ENCODE data around the gene RALGAPA2.

The RALGAPA2 gene

DNA sequence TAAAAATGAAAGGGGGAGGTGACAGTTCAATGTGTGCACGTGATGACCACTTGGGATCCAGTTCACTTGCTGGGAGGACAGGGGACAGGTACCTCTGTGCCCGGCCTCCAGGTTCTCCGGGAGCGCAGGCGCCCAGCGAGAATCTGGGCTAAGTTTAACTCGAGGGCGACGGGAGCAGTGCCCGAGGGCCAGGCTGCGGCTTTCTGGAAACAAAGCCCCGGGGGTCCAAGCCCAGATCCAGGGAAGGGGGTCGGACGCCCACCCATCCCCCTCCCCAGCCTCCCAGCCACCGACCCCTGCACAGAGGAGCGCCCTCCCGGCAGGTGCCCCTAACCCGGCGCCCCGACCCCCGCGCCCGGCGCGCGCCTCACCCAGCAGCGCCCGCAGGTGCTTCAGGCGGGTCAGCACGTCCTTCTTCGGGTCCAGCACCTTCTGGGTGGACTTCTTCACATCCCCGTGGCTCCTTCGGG, 405 bp downstream of the RALGAPA2 start:
- DNase-seq (ENCODE audit: low read depth in 2 of 2), result no peak
- peak overlapping the region; percentile 79 to 87 for H3K4me3 ChIP-seq (replicated peaks in 1 of 2; ENCODE audit: low read depth in 2 of 2, low read length in 2 of 2)
- TF ChIP-seq CTCF (IDR thresholded peaks at IDR 0.05; ENCODE audit: low read depth, low read length), result no peak

DNA sequence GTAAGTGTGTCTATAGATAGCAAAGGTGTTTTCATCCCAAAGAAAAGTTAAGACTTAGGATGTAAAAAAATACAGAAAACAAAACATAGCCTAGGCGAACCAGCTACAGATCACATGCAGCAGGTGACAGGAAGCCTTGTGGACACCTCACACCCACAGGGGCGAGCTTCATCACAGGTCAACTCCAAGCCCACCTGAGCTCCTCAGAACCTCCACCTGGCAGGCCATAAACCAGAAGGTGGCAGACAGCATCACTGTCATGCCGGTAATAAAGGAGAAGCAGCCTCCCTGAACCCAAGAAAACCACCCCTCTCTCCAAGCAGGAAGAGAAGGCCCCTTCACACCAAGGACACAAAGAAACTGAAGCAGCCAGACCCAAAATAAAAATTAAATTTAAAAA, 1.0 kb downstream of the RALGAPA2 start:
- peak overlapping the region; percentile 79 to 87 for H3K4me3 ChIP-seq (replicated peaks in 1 of 2; ENCODE audit: low read depth in 2 of 2, low read length in 2 of 2)
- TF ChIP-seq CTCF (IDR thresholded peaks at IDR 0.05; ENCODE audit: low read depth, low read length), result no peak
- no peak for DNase-seq (ENCODE audit: low read depth in 2 of 2)

DNA sequence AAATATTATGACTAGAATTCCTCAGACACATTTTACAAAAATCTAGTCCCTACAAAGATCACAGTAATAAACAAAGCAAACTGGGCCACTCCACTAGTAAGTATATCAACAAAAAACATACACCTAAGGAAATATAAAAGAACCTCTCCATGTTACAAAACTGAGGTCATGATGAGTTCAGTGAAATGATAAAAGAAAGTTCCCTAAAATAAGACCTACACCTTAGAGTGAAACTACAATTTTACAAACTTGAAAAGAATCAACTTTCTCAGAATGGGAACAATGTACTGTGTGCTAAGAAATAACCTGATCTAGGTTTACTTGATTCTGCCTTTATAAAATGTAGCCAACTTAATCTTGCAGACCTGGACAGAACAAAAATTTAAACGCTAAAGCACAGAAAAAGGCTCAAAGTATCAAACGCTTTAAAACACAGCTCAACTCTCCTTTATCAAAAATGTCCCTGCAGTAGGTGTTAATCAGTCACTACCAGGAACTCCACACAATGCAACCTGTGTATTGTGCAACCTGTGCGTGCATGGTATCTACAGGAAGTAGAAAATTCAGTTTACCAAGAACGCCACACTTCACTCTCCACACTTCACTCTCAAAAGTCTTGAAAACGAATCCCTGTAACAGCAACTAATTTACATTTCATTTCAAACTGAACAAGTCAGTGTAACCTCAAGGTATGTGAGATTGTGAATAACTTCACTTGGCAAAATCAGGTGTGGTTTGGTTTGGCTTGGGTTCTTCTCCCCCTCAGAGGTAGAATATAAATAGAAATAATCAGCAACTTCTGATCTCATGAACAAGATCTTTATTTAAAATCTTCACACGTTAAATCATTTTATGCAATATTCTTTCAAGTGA, 1.8 kb downstream of the RALGAPA2 start:
- no peak overlapping the region for H3K4me3 ChIP-seq (replicated peaks in 1 of 2; ENCODE audit: low read depth in 2 of 2, low read length in 2 of 2)

GRCh38 chr20:20709887-20710286, 2.6 kb downstream of the RALGAPA2 start:
- TF ChIP-seq CTCF (IDR thresholded peaks at IDR 0.05; ENCODE audit: low read depth, low read length), result no peak
- H3K4me3 ChIP-seq (replicated peaks in 1 of 2; ENCODE audit: low read depth in 2 of 2, low read length in 2 of 2), result no peak overlapping the region

More for the DNA sequence above, 1.8 kb downstream of the RALGAPA2 start:
- DNase-seq (ENCODE audit: low read depth in 2 of 2), result no peak
- TF ChIP-seq CTCF (IDR thresholded peaks at IDR 0.05; ENCODE audit: low read depth, low read length), result no peak

GRCh38 chr20:20706285-20706684, 6.2 kb downstream of the RALGAPA2 start:
- no peak for TF ChIP-seq CTCF (IDR thresholded peaks at IDR 0.05; ENCODE audit: low read depth, low read length)
- no peak overlapping the region for H3K4me3 ChIP-seq (replicated peaks in 1 of 2; ENCODE audit: low read depth in 2 of 2, low read length in 2 of 2)
- no peak for DNase-seq (ENCODE audit: low read depth in 2 of 2)

More at GRCh38 chr20:20709887-20710286, 2.6 kb downstream of the RALGAPA2 start:
- no peak for DNase-seq (ENCODE audit: low read depth in 2 of 2)

DNA sequence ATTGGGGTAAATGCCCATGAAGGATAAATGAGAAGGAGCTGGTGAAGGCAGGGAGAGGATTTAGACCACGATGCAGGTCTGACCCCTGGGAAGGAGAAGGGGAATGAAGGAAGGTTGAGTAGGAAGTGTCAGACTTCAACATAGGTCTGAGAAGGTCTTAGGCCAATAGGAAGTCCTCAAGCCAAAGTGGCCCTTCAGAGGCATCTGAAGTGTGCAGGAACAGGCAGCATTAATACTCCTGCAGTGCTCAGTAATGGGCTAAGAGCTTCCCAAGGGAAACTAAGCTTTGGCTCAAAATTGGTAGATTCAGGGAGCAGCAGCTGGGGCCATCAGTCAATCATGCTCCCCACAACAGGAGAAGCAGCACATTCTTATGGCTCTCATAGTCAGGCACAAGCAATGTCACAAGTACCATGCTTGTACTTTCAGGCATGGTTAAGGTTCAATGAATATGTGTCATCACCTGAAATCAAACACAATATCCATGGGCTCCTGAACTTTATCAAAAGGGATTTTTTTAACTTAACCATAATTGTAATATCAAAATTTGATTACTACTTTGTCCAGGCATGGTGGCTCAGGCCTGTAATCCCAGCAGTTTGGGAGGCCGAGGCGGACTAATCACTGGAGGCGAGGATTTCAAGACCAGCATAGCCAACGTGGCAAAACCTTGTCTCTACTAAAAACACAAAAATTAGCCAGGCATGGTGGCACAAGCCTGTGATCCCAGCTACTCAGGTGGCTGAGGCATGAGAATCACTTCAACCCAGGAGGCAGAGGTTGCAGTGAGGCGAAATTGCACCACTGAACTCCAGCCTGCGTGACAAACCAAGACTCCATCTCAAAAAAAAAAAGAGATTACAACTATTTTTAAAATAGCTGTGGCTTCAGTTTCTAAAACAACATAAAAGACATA, 9.9 kb downstream of the RALGAPA2 start:
- H3K4me3 ChIP-seq (replicated peaks in 1 of 2; ENCODE audit: low read depth in 2 of 2, low read length in 2 of 2), result no peak overlapping the region
- no peak for TF ChIP-seq CTCF (IDR thresholded peaks at IDR 0.05; ENCODE audit: low read depth, low read length)
- DNase-seq (ENCODE audit: low read depth in 2 of 2), result no peak

Measured in cardiac fibroblast (primary cell).